ENCODE data around the gene DIPK1C.

Gene DIPK1C

DNA sequence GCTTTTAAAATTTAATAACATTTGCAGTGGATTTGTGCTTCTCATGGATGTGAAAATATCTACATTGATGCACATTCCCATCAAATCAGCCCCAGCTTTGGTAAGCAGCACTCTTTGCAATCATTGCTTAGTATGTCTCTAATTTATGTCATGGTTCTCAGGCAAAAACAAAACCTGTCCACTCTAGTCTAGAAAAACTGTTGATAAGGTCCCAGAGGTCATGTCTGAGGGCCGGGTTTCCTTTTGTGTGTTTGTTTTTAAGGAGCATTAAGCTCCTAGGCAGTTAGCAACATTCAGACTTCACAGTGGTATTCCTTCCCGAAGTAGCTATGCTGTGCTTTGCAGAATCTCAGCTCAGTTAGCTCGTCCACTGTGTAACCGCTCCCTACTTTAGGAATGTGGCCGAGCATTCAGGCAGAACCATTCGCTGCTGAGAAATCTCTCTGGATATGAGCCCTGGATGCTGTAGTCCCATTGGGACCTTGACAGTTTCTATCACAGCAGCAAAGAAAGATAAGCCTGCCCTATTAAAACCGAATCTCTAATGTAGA, 4.0 kb downstream of the DIPK1C start:
- TF ChIP-seq ZFX (IDR thresholded peaks at IDR 0.05; ENCODE audit: borderline replicate concordance) = no peak
- no peak for TF ChIP-seq CTCF (IDR thresholded peaks at IDR 0.05)

GRCh38 chr18:74451148-74451547, 6.0 kb downstream of the DIPK1C start:
- TF ChIP-seq CTCF (IDR thresholded peaks at IDR 0.05) (no peak), ZFX (IDR thresholded peaks at IDR 0.05; ENCODE audit: borderline replicate concordance) (no peak)
- no peak overlapping the region for H3K27ac ChIP-seq

More for the DNA sequence above, 4.0 kb downstream of the DIPK1C start:
- H3K27ac ChIP-seq = no peak overlapping the region

DNA sequence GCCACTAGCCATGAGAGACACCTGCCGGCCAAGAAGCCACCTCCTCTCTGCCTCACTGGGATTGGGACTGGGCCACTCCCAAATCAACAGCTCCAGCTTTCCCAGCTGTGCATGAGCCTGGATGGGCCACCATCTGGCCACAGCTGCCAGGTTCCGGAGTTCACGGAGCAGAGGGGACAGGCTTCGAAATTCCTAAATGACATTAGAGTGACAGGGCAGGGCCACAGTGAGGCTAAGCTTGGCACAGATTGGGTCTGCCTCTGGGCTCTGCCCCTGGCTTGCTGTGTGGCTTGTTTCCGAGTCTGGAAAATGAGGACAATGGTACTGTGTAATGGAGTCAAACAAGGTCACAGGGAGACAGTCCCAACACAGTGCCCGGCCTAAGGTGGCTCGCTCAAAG, 6.5 kb downstream of the DIPK1C start:
- H3K27ac ChIP-seq = no peak overlapping the region
- TF ChIP-seq ZFX (IDR thresholded peaks at IDR 0.05; ENCODE audit: borderline replicate concordance) = no peak
- no peak for TF ChIP-seq CTCF (IDR thresholded peaks at IDR 0.05)

DNA sequence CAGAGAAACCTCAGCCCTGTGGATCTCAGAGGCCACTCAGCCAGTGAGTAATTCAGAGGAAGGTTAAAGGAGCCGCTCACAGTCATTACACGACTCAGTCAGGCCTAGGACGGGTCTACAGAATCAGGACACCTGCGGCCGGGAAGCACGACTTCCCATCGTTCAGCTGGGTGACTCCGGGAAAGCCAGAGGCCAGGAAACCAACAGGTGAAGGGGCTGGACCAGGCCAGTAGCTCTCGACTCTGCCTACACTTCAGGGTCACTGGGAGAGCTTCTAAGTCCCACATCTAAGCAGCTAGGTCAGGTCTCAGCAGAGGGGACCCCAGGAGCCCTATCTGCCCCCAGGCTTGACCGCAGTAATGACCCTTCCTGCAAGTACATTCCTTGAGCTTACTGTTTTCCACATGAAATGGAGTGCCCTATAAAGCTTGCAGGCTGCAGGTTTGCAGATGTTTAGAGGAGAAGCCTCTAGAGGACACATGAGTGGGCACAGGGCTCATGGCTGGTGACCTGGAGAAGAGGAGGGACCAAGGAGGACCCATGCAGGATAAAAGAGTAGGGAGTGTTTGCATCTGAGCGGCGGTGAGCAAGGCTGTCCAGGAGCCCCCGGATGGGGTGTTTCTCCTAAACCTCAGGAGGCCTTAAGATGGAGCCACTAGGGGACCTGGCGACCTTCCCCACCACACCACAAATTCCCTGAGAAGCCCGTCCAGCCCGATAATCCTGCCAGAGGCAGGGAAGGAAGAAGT, 9.5 kb downstream of the DIPK1C start:
- no peak overlapping the region for H3K27ac ChIP-seq

DNA sequence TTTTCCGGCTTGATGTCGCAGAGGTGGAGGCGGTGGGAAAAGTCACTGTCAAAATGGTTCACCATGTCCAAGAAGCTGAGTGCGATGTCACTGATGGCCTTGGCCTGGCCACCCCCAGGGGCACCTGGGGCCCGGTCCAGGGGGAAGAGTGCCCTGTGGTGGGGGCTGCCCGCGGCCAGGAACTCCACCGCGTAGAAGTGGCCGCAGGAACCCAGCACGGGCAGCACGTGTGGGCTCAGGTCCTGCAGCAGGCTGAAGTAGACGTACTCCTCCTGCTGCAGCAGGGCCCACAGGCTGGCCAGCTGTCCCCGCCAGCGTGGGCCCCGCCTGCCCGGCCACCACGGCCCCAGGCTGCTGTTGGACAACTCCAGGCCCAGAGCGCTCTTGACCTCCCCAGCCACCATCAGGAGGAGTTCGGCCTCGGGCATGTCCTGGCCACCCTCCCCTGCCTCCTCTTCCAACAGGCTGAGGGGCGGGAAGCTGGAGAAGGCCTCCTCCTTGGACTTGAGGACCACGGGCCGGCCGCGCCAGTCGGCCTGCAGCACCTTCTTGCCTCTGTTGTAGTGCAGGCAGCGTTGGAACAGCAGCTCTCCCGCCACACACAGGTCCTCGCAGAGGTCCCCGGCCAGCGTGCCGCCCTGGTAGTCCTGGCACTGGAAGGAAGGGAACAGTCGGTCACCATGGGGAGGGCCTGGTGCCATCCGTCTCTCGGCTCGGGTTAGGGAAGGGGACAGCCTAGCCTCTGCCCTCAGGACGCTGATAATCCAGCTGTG, 10.3 kb downstream of the DIPK1C start:
- TF ChIP-seq CTCF (IDR thresholded peaks at IDR 0.05) (no peak), ZFX (IDR thresholded peaks at IDR 0.05; ENCODE audit: borderline replicate concordance) (no peak)
- no peak overlapping the region for H3K27ac ChIP-seq

More for the DNA sequence above, 9.5 kb downstream of the DIPK1C start:
- TF ChIP-seq ZFX (IDR thresholded peaks at IDR 0.05; ENCODE audit: borderline replicate concordance) (no peak), CTCF (IDR thresholded peaks at IDR 0.05) (no peak)

DNA sequence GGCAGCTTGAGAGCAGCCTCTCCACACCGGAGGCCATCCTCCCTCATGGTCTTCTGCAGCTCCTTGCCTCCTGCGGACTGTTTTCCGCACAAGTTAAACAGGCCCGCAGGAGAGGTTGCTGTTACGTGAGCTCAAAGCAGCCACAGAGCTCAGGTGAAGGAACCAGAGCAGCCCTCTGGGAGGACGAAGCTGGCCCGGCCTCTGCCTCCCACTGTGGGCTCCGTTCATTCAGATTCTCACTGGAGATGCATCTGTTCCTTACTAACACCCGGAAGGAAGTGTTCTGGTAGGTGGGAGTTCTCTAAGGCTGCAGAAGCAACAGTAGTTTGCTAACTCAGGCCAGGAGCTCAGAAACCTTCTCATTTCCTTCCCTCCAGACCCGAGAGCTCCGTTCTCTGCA, 10.9 kb downstream of the DIPK1C start:
- no peak overlapping the region for H3K27ac ChIP-seq
- TF ChIP-seq CTCF (IDR thresholded peaks at IDR 0.05) = no peak
- no peak for TF ChIP-seq ZFX (IDR thresholded peaks at IDR 0.05; ENCODE audit: borderline replicate concordance)

GRCh38 chr18:74445585-74445984, 11.5 kb downstream of the DIPK1C start:
- TF ChIP-seq ZFX (IDR thresholded peaks at IDR 0.05; ENCODE audit: borderline replicate concordance) (no peak), CTCF (IDR thresholded peaks at IDR 0.05) (no peak)

More at GRCh38 chr18:74445585-74445984, 11.5 kb downstream of the DIPK1C start:
- H3K27ac ChIP-seq = no peak overlapping the region

Measured in 22Rv1 (cell line).